ENCODE data around the gene RHOC.

- TF ChIP-seq EZH2phosphoT487 (conservative IDR thresholded peaks at IDR 0.05; ENCODE audit: low read length), result no peak
- TF ChIP-seq, protein P1, sequence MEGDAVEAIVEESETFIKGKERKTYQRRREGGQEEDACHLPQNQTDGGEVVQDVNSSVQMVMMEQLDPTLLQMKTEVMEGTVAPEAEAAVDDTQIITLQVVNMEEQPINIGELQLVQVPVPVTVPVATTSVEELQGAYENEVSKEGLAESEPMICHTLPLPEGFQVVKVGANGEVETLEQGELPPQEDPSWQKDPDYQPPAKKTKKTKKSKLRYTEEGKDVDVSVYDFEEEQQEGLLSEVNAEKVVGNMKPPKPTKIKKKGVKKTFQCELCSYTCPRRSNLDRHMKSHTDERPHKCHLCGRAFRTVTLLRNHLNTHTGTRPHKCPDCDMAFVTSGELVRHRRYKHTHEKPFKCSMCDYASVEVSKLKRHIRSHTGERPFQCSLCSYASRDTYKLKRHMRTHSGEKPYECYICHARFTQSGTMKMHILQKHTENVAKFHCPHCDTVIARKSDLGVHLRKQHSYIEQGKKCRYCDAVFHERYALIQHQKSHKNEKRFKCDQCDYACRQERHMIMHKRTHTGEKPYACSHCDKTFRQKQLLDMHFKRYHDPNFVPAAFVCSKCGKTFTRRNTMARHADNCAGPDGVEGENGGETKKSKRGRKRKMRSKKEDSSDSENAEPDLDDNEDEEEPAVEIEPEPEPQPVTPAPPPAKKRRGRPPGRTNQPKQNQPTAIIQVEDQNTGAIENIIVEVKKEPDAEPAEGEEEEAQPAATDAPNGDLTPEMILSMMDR (IDR thresholded peaks at IDR 0.05; ENCODE audit: insufficient read depth, low read length, poor library complexity, severe bottlenecking), result no peak
Observed at GRCh38 chr1:112695276-112695675, 11.7 kb downstream of the RHOC start.

All from SU-DHL-6 (cell line).